Nucleus accumbens (tissue), 56 donors: Measurements from ENCODE around the gene HOXA6.

Experiments
- DNase-seq, 56 donors: peaks; one replicate each; lab custom pipeline; 2025; lab: John Stamatoyannopoulos, UW

The HOXA6 gene

GRCh38 chr7:27173956-27174873 is 26.6 kb upstream of the HOXA6 start, which contains the start of gene HOXA10:
TSS of gene HOXA10 (minus strand) at chr7:27174320. CDS start at chr7:27174306, 14 bp downstream.
- DNase-seq, result no peak

- DNase-seq, result no peak
Measured at GRCh38 chr7:27173511-27173955, 26.0 kb upstream of the HOXA6 start.

GRCh38 chr7:27172823-27173510 is 25.4 kb upstream of the HOXA6 start:
- DNase-seq, result no peak

- DNase-seq, result no peak
Measured at GRCh38 chr7:27172315-27172774, 24.8 kb upstream of the HOXA6 start.

- no peak for DNase-seq
Measured at GRCh38 chr7:27171637-27172314, 24.2 kb upstream of the HOXA6 start.

- no peak for DNase-seq
Measured at GRCh38 chr7:27171325-27171636, 23.7 kb upstream of the HOXA6 start.

GRCh38 chr7:27170426-27171324 is 23.1 kb upstream of the HOXA6 start:
- DNase-seq, result no peak

GRCh38 chr7:27169658-27170425 is 22.3 kb upstream of the HOXA6 start:
- no peak for DNase-seq

GRCh38 chr7:27168265-27168947 is 20.8 kb upstream of the HOXA6 start:
- DNase-seq, result no peak

- no peak for DNase-seq
Measured at GRCh38 chr7:27167916-27168264, 20.3 kb upstream of the HOXA6 start.

- no peak for DNase-seq
Measured at GRCh38 chr7:27166531-27167505, 19.2 kb upstream of the HOXA6 start.

GRCh38 chr7:27165996-27166530 is 18.5 kb upstream of the HOXA6 start:
- DNase-seq, result no peak

GRCh38 chr7:27165089-27165995 is 17.8 kb upstream of the HOXA6 start, which contains the start of gene HOXA9:
TSS of gene HOXA9 (minus strand) at chr7:27165537. CDS start at chr7:27165457, 80 bp downstream.
- DNase-seq, result no peak

- DNase-seq, result no peak
Measured at GRCh38 chr7:27164367-27165088, 17.0 kb upstream of the HOXA6 start.

- no peak for DNase-seq
Measured at GRCh38 chr7:27164045-27164366, 16.4 kb upstream of the HOXA6 start.
